Astrocyte (in vitro differentiated cells and primary cell): Measurements from ENCODE around the gene GLRX5. TPM values are rescaled to one million over a fixed set of nuclear protein-coding genes. Genes with fewer than 3 reads are reported as not detected.

ENCODE experiments used
- DNase-seq: peaks from one replicate; pipeline ENCODE4 v3.0.0-alpha.2; 2010; ENCODE audit warnings: low read depth
- FAIRE-seq: peaks from 2 replicates; lab custom pipeline; 2011; peaks lifted over from hg19 to GRCh38; lab: Jason Lieb, UNC
- H2AFZ ChIP-seq: 2 replicates; pipeline ENCODE4 v1.6.0; 2012; ENCODE audit warnings: low read depth, low read length, inconsistent platforms
- H3K27ac ChIP-seq: 2 replicates; pipeline ENCODE4 v1.5.1; 2011; ENCODE audit warnings: low read depth, low read length, inconsistent platforms
- H3K27me3 ChIP-seq: 2 replicates; pipeline ENCODE4 v1.6.0; 2011; ENCODE audit warnings: low read length, inconsistent platforms; ENCODE audit not compliant: insufficient read depth
- H3K36me3 ChIP-seq: 2 replicates; pipeline ENCODE4 v1.5.1; 2011; ENCODE audit warnings: low read length, inconsistent platforms; ENCODE audit not compliant: insufficient read depth
- H3K4me1 ChIP-seq: 2 replicates; pipeline ENCODE4 v1.5.1; 2011; ENCODE audit warnings: low read length, inconsistent platforms; ENCODE audit not compliant: insufficient read depth
- H3K4me2 ChIP-seq: 2 replicates; pipeline ENCODE4 v1.6.0; 2012; ENCODE audit warnings: low read length, inconsistent platforms
- H3K4me3 ChIP-seq: 2 replicates; pipeline ENCODE4 v1.5.1; 2011; ENCODE audit warnings: low read depth, mild to moderate bottlenecking, low read length, inconsistent platforms; ENCODE audit not compliant: insufficient read depth
- H3K79me2 ChIP-seq: 2 replicates; pipeline ENCODE4 v1.6.0; 2012; ENCODE audit warnings: mild to moderate bottlenecking, low read length, inconsistent platforms; ENCODE audit not compliant: insufficient read depth
- H3K9ac ChIP-seq: 2 replicates; pipeline ENCODE4 v1.6.0; 2012; ENCODE audit warnings: mild to moderate bottlenecking, low read length, inconsistent platforms
- H3K9me3 ChIP-seq: 2 replicates; pipeline ENCODE4 v1.5.1; 2012; ENCODE audit warnings: low read depth, mild to moderate bottlenecking, low read length, inconsistent platforms; ENCODE audit not compliant: insufficient read depth
- H4K20me1 ChIP-seq: 2 replicates; pipeline ENCODE4 v1.6.0; 2012; ENCODE audit warnings: low read length, inconsistent platforms; ENCODE audit not compliant: insufficient read depth
- H3K27ac Mint-ChIP-seq: one replicate; pipeline ENCODE4 v1.8.0; 2021; ENCODE audit warnings: mild to moderate bottlenecking, mixed read lengths; ENCODE audit not compliant: unreplicated experiment
- H3K27me3 Mint-ChIP-seq: one replicate; pipeline ENCODE4 v1.8.0; 2021; ENCODE audit warnings: low read depth, mixed read lengths; ENCODE audit not compliant: unreplicated experiment
- H3K36me3 Mint-ChIP-seq: one replicate; pipeline ENCODE4 v1.8.0; 2021; ENCODE audit warnings: low read depth, mixed read lengths; ENCODE audit not compliant: unreplicated experiment
- H3K4me1 Mint-ChIP-seq: one replicate; pipeline ENCODE4 v1.8.0; 2021; ENCODE audit warnings: low read depth, mixed read lengths; ENCODE audit not compliant: unreplicated experiment
- H3K4me3 Mint-ChIP-seq: one replicate; pipeline ENCODE4 v1.8.0; 2021; ENCODE audit warnings: mild to moderate bottlenecking, moderate library complexity, mixed read lengths; ENCODE audit not compliant: unreplicated experiment
- H3K9me3 Mint-ChIP-seq: one replicate; pipeline ENCODE4 v1.8.0; 2021; ENCODE audit warnings: mild to moderate bottlenecking, mixed read lengths; ENCODE audit not compliant: unreplicated experiment
- CTCF ChIP-seq: IDR thresholded peaks from 2 replicates; pipeline ENCODE4 v1.5.1; 2011; ENCODE audit warnings: low read depth, mild to moderate bottlenecking, inconsistent platforms, low read length, moderate library complexity; ENCODE audit not compliant: insufficient read depth
- EZH2 ChIP-seq: IDR thresholded peaks from 2 replicates; pipeline ENCODE4 v1.6.1; 2012; ENCODE audit warnings: mild to moderate bottlenecking, low read length, inconsistent platforms; ENCODE audit not compliant: insufficient read depth
- total RNA-seq: library from RNA; stranded (reverse); gene quantifications from 2 replicates; pipeline ENCODE4 v1.2.1, GENCODE V29; 2021

The GLRX5 gene
- total RNA-seq, 1 donor from 2014 or later, result 50.5 TPM

GRCh38 chr14:95562892-95563685 is 28.2 kb downstream of the GLRX5 start:
- Mint-ChIP-seq H3K4me1 (no peaks in the 10 kb centered on the region), H3K4me3 (no peak overlapping the region), H3K9me3 (no peaks in the 10 kb centered on the region), H3K27ac (no peak overlapping the region), H3K36me3 (no peaks in the 10 kb centered on the region), H3K27me3 (peaks cover 19% of the 10 kb centered on the region)
- Histone ChIP-seq H3K4me3 (no peak overlapping the region), H3K27me3 (no peaks in the 10 kb centered on the region), H4K20me1 (no peaks in the 10 kb centered on the region), H3K27ac (no peak overlapping the region), H3K79me2 (no peaks in the 10 kb centered on the region), H3K9ac (no peak overlapping the region), H2AFZ (no peak overlapping the region), H3K4me2 (no peak overlapping the region), H3K9me3 (no peaks in the 10 kb centered on the region), H3K4me1 (no peaks in the 10 kb centered on the region), H3K36me3 (no peaks in the 10 kb centered on the region)
- TF ChIP-seq CTCF (no peak), EZH2 (no peak)
- FAIRE-seq, result no peak
- peak; percentile 4 for DNase-seq

- peak; percentile 46 for DNase-seq
- Histone ChIP-seq H3K9me3 (no peaks in the 10 kb centered on the region), H3K4me2 (no peak overlapping the region), H3K27me3 (no peaks in the 10 kb centered on the region), H3K36me3 (no peaks in the 10 kb centered on the region), H3K27ac (no peak overlapping the region), H3K9ac (no peak overlapping the region), H3K4me3 (no peak overlapping the region), H2AFZ (no peak overlapping the region), H4K20me1 (no peaks in the 10 kb centered on the region), H3K4me1 (no peaks in the 10 kb centered on the region), H3K79me2 (no peaks in the 10 kb centered on the region)
- Mint-ChIP-seq H3K36me3 (no peaks in the 10 kb centered on the region), H3K4me3 (no peak overlapping the region), H3K27ac (no peak overlapping the region), H3K9me3 (no peaks in the 10 kb centered on the region), H3K4me1 (no peaks in the 10 kb centered on the region), H3K27me3 (peaks cover 19% of the 10 kb centered on the region)
- TF ChIP-seq EZH2 (no peak), CTCF (no peak)
- no peak for FAIRE-seq
Measured at GRCh38 chr14:95564060-95564459, 29.2 kb downstream of the GLRX5 start.

- DNase-seq (no peak), FAIRE-seq (no peak)
- H3K4me1 Mint-ChIP-seq, result no peaks in the 10 kb centered on the region
- no peak overlapping the region for H3K9ac ChIP-seq
- H3K4me2 ChIP-seq, result no peak overlapping the region
- no peak overlapping the region for H2AFZ ChIP-seq
- peaks cover 7% of the 10 kb centered on the region for H3K27me3 Mint-ChIP-seq
- H3K9me3 Mint-ChIP-seq, result no peaks in the 10 kb centered on the region
- H3K36me3 Mint-ChIP-seq, result no peaks in the 10 kb centered on the region
- TF ChIP-seq EZH2, result no peak
- no peak for TF ChIP-seq CTCF
- no peaks in the 10 kb centered on the region for H3K79me2 ChIP-seq
- H3K9me3 ChIP-seq, result no peaks in the 10 kb centered on the region
- H3K4me1 ChIP-seq, result no peaks in the 10 kb centered on the region
- no peak overlapping the region for H3K4me3 ChIP-seq
- H3K36me3 ChIP-seq, result no peaks in the 10 kb centered on the region
- H3K27ac ChIP-seq, result no peak overlapping the region
- no peak overlapping the region for H3K27ac Mint-ChIP-seq
- H3K4me3 Mint-ChIP-seq, result no peak overlapping the region
- H4K20me1 ChIP-seq, result no peaks in the 10 kb centered on the region
- H3K27me3 ChIP-seq, result no peaks in the 10 kb centered on the region
Measured at GRCh38 chr14:95569440-95569839, 34.6 kb downstream of the GLRX5 start.
